Spleen (tissue), 7 donors: ENCODE data around the gene MYO5A.

Experiments used
- CTCF ChIP-seq, 11 experiments: fragments of 200-600 bp in 7 of 11; fragments of 450-650 bp in 4 of 11; sonication (generic) in 4 of 11; IDR thresholded peaks in 8 of 11; conservative IDR thresholded peaks in 3 of 11; 1 replicate in 7 of 11; 2 replicates in 4 of 11; pipeline versions ENCODE4 v1.4.0 to v1.8.0; 2016 to 2021; ENCODE audit warnings: antibody characterized with exemption in 11 of 11, inconsistent platforms in 4 of 11, mild to moderate bottlenecking in 1 of 11
- POLR2A ChIP-seq, 3 donors: fragments of 450-650 bp; IDR thresholded peaks; one replicate each; pipeline ENCODE4 v1.5.1; 2017; ENCODE audit warnings: antibody characterized with exemption in 3 of 3, mild to moderate bottlenecking in 1 of 3
- POLR2AphosphoS5 ChIP-seq, 3 donors: sonication (generic); formaldehyde crosslinking; IDR thresholded peaks; one replicate each; pipeline ENCODE4 v1.5.1; 2017; ENCODE audit warnings: antibody characterized with exemption in 3 of 3
- donor health status: DM: no; HTN: no; CAD: no; lungs with moderate emphysema.
- donor health status: DM: no; HTN: no; CAD: no.
- donor health status: DM: no; HTN: no; CAD: no.

DNA sequence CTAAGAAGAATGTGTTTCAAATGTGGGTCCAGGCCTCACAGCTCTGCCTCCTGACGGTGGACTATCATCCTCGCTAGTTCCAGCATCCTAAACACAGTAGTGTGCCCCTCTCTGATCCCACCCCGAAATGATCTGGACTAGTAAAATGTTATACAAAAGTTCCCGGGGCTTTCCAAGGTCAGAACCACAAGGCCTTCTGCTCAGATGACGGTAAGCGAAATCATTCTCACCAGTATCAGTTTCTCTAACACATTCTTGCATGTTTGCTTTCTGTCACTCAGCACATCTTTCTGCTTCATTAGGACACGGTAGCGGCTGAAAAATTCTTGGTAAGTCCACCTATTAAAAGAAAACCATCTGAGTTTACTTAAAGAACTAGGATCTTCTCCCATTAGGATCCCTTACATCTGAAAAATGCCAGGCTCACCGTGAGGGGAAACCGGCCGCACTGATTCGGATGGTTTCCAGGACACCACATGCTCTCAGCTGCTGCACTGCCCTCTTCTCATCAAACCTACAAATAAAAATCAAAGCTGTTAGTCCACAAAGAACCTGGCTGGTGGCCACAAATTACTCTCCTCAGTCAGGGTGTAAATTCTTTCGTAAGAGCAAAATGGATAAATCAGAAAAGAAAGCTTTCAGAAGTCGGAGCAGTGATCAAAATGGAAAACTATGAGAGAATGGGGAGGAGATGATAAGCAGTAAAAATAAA is 149.1 kb downstream of the MYO5A start:
- TF ChIP-seq CTCF (IDR thresholded peaks at IDR 0.05 in 8 of 11, conservative IDR thresholded peaks at IDR 0.05 in 3 of 11): no peak
- no peak for TF ChIP-seq POLR2A (IDR thresholded peaks at IDR 0.05)
- TF ChIP-seq POLR2AphosphoS5 (IDR thresholded peaks at IDR 0.05): no peak
